DMS53 treated with DMSO at 0.1 percent for 48 hours (cell line): Measurements from ENCODE around the gene ANOS1.
"Not testable (repeated sequence)": the region's sequence is repeated elsewhere in the genome, so short reads cannot be mapped to it uniquely, and the experiment has no call there.

ENCODE experiments used
- DNase-seq: peaks from one replicate; lab custom pipeline; 2025; ENCODE audit not compliant: unreplicated experiment; lab: John Stamatoyannopoulos, UW

ANOS1 gene

DNA sequence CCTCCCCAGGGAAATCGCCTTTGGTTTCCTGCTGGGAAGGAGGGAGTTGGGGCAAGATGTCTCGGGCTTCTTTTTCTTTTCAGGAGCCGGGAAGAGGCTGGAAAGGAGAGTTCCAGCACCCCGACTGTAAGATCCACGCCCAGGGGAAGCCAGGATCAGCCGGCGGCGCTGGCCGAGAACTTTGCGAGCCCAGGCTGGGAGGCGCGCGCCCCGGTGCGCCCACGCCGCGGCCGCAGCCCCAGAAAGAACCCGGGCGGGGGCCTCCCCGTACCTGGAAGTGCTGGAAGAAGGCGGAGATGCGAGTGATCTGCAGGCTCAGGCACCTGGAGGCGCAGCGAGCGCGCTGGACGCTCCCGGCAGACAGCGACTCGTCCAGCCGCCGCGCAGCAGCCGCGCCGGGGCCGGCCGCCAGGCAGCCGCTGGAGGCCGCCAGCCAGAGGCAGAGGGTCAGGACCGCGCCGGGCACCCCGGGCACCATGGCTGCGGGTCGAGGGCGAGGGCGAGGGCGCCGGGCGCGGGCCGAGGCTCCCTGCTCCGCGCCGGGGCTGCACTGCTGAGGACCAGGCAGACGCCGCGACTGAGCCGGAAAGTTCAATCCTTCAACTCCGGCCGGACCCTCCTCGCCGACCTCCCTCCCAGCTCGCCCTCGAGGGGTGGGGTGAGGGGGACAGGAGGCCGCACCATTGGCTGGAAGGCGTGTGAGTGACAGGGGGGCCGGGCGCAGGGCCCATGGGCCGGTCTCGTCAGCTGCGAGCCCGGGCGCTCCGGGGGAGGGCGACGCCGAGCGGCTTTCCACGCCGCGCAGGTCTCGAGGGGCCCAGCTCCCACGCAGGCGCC is at the start of gene ANOS1:
TSS of gene ANOS1 (minus strand) at position 579 of the 837 bp plus-strand sequence. CDS start at position 478, 101 bp downstream.
- DNase-seq = no peak

DNA sequence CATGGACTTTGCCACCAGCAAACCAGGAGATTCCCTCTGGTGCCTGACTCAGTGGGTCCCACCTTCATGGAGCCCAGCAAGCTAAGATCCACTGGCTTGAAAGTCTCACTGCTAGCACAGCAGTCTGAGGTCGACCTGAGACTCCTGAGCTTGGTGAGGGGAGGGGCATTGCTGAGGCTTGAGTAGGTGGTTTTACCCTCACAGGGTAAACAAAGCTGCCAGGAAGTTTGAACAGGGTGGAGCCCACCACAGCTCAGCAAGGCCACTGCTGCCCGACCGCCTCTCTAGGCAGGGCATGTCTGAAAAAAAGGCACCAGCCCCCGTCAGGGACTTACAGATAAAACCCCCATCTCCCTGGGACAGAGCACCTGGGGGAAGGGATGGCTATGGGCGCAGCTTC is 41.2 kb upstream of the ANOS1 start:
- no peak for DNase-seq

DNA sequence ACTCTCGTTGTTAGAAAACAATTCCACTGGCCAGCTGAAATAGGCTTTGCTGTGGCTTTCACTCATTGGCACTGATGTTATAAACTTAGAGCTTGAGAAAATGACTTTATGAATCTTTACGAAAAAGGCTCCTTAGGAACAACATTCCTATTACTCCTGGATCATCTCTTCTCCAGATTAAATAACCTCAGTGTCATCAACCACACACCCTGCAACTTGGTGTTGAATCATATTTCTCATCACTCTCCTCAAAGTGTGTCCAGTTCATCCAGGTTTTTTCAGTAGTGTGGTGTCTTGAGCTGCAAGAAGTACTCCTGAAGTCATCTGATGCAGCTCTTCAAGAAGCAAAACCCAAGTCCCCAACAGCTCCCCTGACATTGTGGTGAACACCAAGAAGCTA is 28.1 kb upstream of the ANOS1 start:
- DNase-seq = no peak

DNA sequence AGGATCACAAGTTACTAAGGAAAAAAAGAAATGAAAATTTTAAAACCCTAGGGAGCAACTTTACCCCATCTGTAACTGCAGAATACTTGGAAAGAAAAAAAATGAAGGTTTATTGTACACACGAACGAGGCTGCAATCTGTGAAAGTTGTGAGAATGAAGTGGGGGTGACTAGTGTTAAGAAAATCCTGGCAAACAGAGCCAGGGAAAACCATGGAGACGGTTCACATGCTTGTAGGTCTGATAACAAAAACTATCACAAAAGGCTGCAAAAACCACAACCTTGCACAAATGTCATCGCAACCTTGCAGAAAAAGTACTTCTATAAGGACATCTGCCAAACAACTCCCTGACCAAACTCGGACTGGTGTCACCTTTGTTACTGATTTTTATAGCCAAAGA is 26.8 kb upstream of the ANOS1 start:
- not testable (repeated sequence) for DNase-seq

DNA sequence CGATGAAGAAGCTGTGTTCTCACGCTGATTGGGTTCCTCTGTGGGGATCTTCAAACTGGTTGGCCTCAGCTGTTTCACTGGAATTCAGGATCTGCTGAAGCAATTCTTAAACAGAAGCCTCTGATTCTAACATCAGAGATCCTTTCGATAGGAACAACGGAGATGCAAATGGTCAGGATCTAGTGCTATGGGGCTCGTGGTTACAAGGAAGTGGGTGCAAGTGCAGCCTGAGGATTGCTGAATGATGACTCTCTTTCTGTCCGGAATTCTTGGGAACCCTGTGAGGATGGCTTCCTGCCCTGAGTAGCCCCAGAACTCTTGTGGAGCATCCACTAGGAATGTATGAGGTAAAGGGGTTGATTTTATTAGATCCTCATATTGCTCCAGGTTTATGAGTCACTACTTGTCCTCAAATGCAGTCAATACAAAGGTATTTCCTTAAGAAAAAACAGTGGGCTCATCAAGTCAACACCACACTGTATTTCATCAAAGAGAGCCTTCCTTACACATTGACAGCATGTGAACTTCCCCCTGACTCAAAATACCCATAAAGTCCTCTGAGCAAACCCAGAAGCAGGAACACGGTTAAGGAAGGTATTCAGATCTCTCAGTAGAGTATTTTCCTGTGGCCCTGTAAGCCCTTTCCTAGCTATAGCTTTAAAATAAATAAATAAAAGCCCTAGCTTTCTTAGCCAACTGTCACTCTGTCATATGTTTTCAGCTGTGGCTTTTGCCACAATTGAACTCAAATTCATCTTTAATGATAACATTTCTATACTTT is 25.9 kb upstream of the ANOS1 start:
- not testable (repeated sequence) for DNase-seq

- DNase-seq = no peak
These were observed 23.9 kb upstream of the ANOS1 start for GRCh38 chrX:8755813-8756212.

DNA sequence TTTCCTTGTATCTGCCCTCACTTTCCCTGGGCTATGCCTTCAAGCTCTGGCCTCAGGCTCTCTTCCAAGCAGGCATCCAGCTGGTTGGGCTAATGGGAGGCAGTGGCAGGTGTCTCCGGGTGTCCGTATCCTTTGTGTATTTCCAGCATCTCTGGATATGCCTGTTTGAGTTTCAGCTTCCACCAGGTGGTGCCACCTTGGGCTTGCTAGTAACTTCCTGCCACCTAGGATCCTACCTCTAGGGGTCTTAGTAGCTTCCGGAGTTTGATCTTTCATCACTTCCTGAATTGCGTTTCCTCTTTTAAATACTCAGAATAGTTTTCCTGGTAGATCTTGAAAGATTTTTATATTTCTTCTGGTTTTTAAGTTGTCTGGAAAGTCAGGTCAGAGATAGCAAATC is 23.2 kb upstream of the ANOS1 start:
- DNase-seq = no peak

GRCh38 chrX:8749697-8750096 is 17.8 kb upstream of the ANOS1 start:
- no peak for DNase-seq

GRCh38 chrX:8748855-8749254 is 16.9 kb upstream of the ANOS1 start:
- no peak for DNase-seq

GRCh38 chrX:8743126-8743732 is 11.3 kb upstream of the ANOS1 start:
- no peak for DNase-seq

DNA sequence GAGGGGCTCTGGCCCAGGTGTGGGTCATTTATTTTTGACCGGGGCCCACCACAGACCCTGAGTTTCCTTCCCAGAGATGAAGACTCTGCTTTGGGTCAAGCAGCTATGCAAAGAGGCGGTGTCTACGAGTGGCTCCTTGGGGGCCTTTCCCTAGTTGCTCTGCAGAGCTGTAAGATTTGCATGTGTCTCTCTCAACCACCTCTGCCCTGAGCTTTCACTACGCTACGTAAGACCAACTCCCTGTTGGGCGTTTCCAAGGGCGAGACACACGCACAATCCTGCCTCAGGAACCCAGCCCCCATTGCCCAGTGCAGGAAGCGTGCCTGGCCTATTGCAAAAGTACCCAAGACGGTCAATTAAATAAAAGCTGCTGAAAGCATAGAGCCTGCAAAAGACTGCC is 10.0 kb upstream of the ANOS1 start:
- no peak for DNase-seq

DNA sequence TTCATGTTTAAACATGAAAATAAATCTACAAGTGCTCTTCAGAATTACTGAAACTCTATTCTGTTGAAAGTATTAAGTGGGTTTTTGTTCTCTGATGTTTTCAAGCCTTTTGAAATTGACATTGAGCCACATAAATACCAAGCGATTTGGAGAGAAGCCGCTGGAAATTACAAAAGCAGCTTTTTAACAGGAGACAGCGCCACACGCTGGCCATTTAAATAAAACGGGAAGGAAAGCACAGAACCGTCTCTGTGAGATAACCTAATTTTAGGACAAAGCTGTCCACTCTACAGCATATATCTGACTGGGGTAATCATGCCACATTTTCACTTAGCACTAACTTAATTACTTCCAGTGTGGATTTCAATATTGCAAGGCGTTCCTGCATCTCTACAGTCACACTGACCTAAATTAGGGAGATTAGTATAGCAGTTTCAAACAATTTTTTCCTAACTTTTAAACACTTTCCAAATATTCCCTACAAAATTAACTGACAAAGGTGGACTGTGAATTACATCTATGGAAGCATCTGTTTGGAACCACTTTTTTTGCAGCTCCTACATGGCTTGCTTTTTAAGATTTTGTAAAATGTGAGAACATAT is 6.8 kb upstream of the ANOS1 start:
- DNase-seq = no peak

DNA sequence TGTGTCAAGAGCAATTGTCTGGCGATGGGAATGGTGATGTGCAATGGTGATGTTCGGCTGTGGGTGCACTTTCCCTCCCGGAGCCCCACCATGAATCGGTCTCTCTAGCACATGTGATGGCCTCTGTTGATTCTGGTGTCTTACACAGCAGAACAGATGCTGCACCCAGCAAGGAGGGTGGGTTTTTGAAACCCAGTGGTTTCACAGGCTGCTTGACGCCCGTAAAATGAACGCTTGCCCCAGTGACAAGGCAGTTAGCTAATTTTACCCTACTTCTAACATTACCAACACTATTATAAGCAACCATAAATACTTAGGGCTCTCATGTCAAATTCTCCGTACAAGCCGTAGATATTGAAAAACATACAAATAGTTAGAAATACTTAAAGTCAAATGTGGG is 5.9 kb upstream of the ANOS1 start:
- DNase-seq = no peak

DNA sequence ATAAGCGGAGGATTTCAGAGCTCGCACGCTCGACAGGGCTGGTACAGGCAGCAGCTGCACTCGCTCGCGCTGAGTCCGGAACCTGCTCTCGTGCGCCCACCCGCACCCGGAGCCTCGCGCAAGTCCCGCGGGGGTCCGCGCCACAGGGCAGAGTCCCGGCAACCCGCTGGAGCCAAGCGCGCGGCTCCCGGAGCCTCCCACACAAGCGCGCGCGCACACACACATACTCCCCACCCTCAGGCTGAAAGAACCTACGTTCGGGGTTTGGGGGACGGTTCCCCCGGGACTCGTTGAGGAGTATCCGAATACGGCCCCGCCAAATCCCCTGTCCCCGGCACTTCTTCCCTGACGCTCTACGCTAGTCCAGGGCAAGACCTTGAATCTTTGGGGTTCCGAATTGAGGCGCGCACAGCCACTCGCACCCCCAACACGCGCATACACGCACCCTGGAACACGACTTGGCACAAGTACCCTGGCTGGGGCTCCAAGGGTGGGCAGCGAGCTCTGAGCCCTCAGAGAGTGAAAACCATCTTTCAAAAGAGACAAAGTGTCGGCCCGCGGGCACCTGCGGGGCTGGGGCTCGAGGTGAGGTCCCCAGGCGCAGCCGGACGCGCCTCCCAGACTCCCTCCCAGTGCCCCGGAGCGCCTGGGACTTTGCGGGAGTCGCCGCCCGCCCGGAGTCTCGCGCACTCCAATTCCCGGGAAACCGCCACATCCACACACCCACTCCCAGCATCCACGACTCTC is 952 bp downstream of the ANOS1 start:
- no peak for DNase-seq

DNA sequence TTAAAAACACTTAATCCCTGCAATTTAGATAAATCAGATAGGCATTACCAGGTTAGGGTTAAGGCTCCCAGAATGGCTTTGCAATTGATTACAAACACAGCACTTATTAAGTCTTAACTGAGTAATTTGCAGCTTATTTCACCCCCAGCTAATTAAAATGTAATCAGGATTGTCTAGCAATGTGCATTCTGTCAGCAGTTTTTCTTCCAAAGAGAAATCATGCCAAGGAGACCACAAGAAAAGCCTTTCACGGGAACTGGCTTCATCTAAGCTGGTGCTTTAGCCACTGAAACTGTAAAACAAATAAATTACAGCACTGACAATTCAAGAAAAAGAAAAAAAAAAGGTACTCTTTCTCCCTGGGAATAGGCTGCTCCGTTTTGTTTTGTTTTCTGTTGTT is 2.1 kb downstream of the ANOS1 start:
- no peak for DNase-seq

DNA sequence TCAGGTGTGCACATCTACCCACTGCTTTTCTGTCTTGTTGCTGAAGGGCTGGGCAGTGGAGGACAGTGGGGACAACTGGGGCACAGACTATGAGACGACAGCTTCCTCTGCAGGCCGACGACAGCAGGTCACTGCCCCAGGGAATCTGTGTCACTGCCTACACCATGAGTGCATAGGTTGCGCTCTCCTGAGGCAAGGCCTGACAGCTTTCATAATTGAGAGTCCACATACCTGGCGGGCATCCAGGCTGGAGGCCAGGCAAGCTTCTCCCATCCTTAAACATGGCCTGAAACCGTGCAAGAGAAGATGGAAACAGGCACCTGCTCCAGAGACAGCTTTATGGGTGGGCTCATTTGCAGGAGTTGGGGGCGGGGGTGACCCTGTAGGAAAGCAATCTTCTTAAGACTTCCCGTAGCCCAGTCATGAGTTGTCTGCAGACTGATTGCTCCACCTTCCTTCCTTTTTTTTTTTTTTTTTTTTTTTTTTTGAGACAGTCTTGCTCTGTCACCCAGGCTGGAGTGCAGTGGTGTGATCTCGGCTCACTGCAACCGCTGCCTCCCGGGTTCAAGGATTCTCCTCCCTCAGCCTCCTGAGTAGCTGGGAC is 2.9 kb downstream of the ANOS1 start:
- DNase-seq = no peak

GRCh38 chrX:8726031-8726652 is 5.8 kb downstream of the ANOS1 start:
- peak; percentile 26 for DNase-seq

- no peak for DNase-seq
These were observed 7.6 kb downstream of the ANOS1 start for GRCh38 chrX:8724300-8724699.

DNA sequence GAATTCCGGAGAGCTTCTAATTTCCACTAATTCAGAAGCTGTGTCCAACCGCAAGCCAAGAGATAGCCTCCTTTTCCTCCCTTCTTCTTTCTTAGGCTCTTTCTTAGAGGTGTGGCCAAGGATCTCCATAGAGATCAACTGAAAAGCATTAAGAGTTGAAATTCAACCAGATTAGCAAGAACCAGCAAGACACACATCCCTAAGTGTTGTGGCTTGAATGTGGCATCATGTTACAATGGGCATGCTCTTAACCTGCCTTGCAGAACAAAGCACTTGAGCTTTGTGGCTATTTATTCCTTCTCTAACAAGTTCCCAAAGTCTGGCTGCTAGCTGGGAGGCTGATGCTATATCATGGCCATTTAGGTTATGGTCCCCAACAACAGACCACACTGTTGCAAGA is 10.4 kb downstream of the ANOS1 start:
- no peak for DNase-seq

DNA sequence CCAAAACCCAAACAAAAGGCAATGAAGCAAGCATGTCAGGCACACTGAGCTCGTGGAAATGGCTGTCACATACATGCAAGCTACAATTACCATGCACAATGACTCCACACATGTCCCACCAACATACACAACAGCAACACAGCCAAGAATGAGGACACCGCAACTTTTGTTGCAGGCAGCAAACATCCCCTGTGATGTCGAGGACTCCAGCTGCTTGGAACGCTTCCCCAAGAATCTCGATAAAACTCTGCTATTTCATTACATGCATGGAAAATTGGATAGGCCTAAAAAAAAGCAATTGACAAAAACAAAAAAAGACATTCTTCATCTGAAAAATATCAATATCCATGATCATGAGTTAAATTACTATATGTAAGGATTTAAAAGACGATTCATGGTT is 11.8 kb downstream of the ANOS1 start:
- DNase-seq = no peak
